CD8-positive, alpha-beta memory T cell (primary cell): Measurements from ENCODE around the gene RGS9. TPM values are rescaled to one million over a fixed set of nuclear protein-coding genes. Genes with fewer than 3 reads are reported as not detected.

Source experiments
- polyA plus RNA-seq: library from polyadenylated mRNA; unstranded; fragments of 300-500 nt; fragmentation: Illumina TruSeq; gene quantifications from one replicate; pipeline ENCODE4 v1.2.3, GENCODE V29; 2021
- total RNA-seq, 2 experiments: library from RNA; stranded (reverse); gene quantifications; one replicate each; pipeline ENCODE4 v1.2.3, GENCODE V29; 2021

RGS9 gene
- total and polyA plus RNA-seq, 3 experiments from 2014 or later, result 1.4 to 8.9 (median 2.6) TPM

Other genes with a start within 250 kb of the RGS9 start
- 1 to 10 TPM; 6.6 to 9.3 TPM for gene LRRC37A3, start 217.9 kb upstream of the RGS9 start, total RNA-seq
- gene LRRC37A3, start 217.9 kb upstream of the RGS9 start, polyA plus RNA-seq, result 1.5 TPM
- gene GNA13, start 80.6 kb upstream of the RGS9 start, total RNA-seq, result 10 to 100 TPM; 59.0 to 60.1 TPM
- gene GNA13, start 80.6 kb upstream of the RGS9 start, polyA plus RNA-seq, result 48.2 TPM